Heart right ventricle (tissue), 16 donors: ENCODE data around the gene SMIM35. TPM values are rescaled to one million over a fixed set of nuclear protein-coding genes. Genes with fewer than 3 reads are reported as not detected.
A peak's percentile ranks its signal among the peaks of the same experiment; 100 is the strongest.

Experiments
- ATAC-seq, 8 donors: fragments of 200-7000 bp; cut with Tn5 transposase; one replicate each; pipeline ENCODE4 v1.9.1; 2020; ENCODE audit warnings: mild to moderate bottlenecking in 8 of 8, moderate library complexity in 8 of 8, moderate number of reproducible peaks in 1 of 8
- DNase-seq, 2 donors: peaks; one replicate each; pipeline ENCODE4 v3.0.0-alpha.2; 2020
- H3K27ac ChIP-seq, 10 donors: fragments of 200-600 bp; sonication (generic) in 2 of 10; one replicate each; pipeline versions ENCODE4 v1.5.0 to v1.8.0; 2020 to 2022; ENCODE audit warnings: mild to moderate bottlenecking in 3 of 10
- H3K27me3 ChIP-seq, 7 donors: fragments of 200-600 bp; one replicate each; pipeline ENCODE4 v1.8.0; 2021 to 2022; ENCODE audit warnings: mild to moderate bottlenecking in 2 of 7
- H3K36me3 ChIP-seq, 9 donors: fragments of 200-600 bp; sonication (generic) in 1 of 9; one replicate each; pipeline versions ENCODE4 v1.5.0 to v1.8.0; 2020 to 2022; ENCODE audit warnings: mild to moderate bottlenecking in 2 of 9
- H3K4me1 ChIP-seq, 9 donors: fragments of 200-600 bp; sonication (generic) in 1 of 9; one replicate each; pipeline versions ENCODE4 v1.5.0 to v1.8.0; 2020 to 2022; ENCODE audit warnings: mild to moderate bottlenecking in 4 of 9
- H3K4me3 ChIP-seq, 10 donors: fragments of 200-600 bp; sonication (generic) in 2 of 10; one replicate each; pipeline versions ENCODE4 v1.5.0 to v1.8.0; 2020 to 2022; ENCODE audit warnings: mild to moderate bottlenecking in 7 of 10, moderate library complexity in 2 of 10
- H3K9me3 ChIP-seq, 11 donors: fragments of 200-600 bp in 10 of 11; sonication (generic) in 2 of 11; one replicate each; pipeline versions ENCODE4 v1.5.0 to v1.8.0; 2013 to 2022; ENCODE audit warnings: mild to moderate bottlenecking in 2 of 11, control low read depth in 1 of 11, moderate library complexity in 1 of 11
- CTCF ChIP-seq, 9 donors: fragments of 200-600 bp; sonication (generic) in 2 of 9; IDR thresholded peaks; one replicate each; pipeline versions ENCODE4 v1.5.0 to v1.8.0; 2021 to 2022; ENCODE audit warnings: antibody characterized with exemption in 9 of 9, mild to moderate bottlenecking in 5 of 9, moderate library complexity in 1 of 9
- WGBS, 2 donors: extraction: QIAGEN DNeasy Blood & Tissue Kit; methylation state at CpG; one replicate each; pipeline ENCODE4 v1.1.7; 2013; ENCODE audit warnings: inconsistent platforms in 1 of 2; 5-methylcytosine and 5-hydroxymethylcytosine counted together
- intact Hi-C, 10 donors: fragments of 100-400 bp; cut with DNase I; formaldehyde crosslinking; loops; one replicate each; pipeline versions ENCODE4 v1.11.1 to v1.14.2; 2022
- polyA plus RNA-seq, 2 donors: library from polyadenylated mRNA; stranded (reverse); fragments of 200-250 nt; gene quantifications; one replicate each; pipeline ENCODE4 v1.2.3, GENCODE V29; 2013
- total RNA-seq, 10 donors: library from RNA; stranded (reverse); fragmentation: NEBNext Ultra II Directional in 3 of 10; extraction: Animal tissue kit (Norgen Biotek cat#: 25700) in 3 of 10; gene quantifications; one replicate each; pipeline versions ENCODE4 v1.2.1 to v1.2.4, GENCODE V29; 2021 to 2023
- donor health status: Arrhythmogenic right ventricular cardiomyopathy.
- donor health status: ischemic (EF 13 %, LVEDD 7.1; RV severe dilation, severe dysfunction).
- donor health status: healthy with polysubstance abuse.
- donor health status: DM: no; HTN: yes; CAD: no.
- donor health status: DM: no; HTN: no; CAD: no.
- donor health status: ischemic (EF 25% LVEDD 6.9; RV normal size, moderate dysfunction).
- donor health status: ischemic (EF 25% LVEDD 5.7; RV mildly dilated, moderate dysfunction).
- donor health status: healthy.
- donor health status: DM: yes; HTN: yes; CAD: no.
- donor health status: Ischemic cardiomyopathy.
- donor health status: ischemic (EF 35%, LVEDD 5.7; RV mildly dilated, moderate dysfunction).
- donor health status: nonischemic (EF 11% LVEDD 7.7; RV severe dilation, severe dysfunction).
- donor health status: DM: yes; HTN: yes; CAD: no.
- donor health status: PGD.
- donor health status: ischemic (EF 29% LVEDD 5.4; RV normal size, mild dysfunction).
- donor health status: nonischemic (EF 23%, LVEDD 6.1; RV moderate dilation, normal function).

Gene SMIM35
- total and polyA plus RNA-seq, 12 donors, result not detected

- intact Hi-C loops, result loop anchor here in 1 of 10 donors (5.0 kb wide), 1 partner anchor 278 kb away; no protein-coding TSS in a partner anchor
- no peak for DNase-seq
- 83 to 86% methylated on average over 12 of the region's 12 CpGs for WGBS, 2 donors
- Histone ChIP-seq H3K4me1 (peaks cover 0 to 97% (median 11%) of the 10 kb centered on the region in 9 donors), H3K4me3 (no peak overlapping the region), H3K36me3 (peaks cover 0 to 3% (median 0%) of the 10 kb centered on the region in 9 donors), H3K9me3 (peaks cover 0 to 8% (median 0%) of the 10 kb centered on the region in 11 donors), H3K27me3 (peaks cover 0 to 4% (median 0%) of the 10 kb centered on the region in 7 donors), H3K27ac (peak overlapping the region in 1 of 10 donors; percentile 95)
- ATAC-seq, result no peak
- TF ChIP-seq CTCF (IDR thresholded peaks at IDR 0.05), result no peak
Observed at GRCh38 chr11:118005224-118006152, 81.3 kb downstream of the SMIM35 start.

GRCh38 chr11:118004543-118005223, 82.1 kb downstream of the SMIM35 start:
- H3K9me3 ChIP-seq, result peaks cover 0 to 8% (median 0%) of the 10 kb centered on the region in 11 donors
- peak overlapping the region in 1 of 10 donors; percentile 95 for H3K27ac ChIP-seq
- peaks cover 0 to 11% (median 0%) of the 10 kb centered on the region in 9 donors for H3K36me3 ChIP-seq
- H3K4me3 ChIP-seq, result no peak overlapping the region
- ATAC-seq (no peak), DNase-seq (no peak)
- intact Hi-C loops, result loop anchor here in 1 of 10 donors (5.0 kb wide), 1 partner anchor 277 kb away; no protein-coding TSS in a partner anchor
- H3K4me1 ChIP-seq, result peaks cover 0 to 97% (median 11%) of the 10 kb centered on the region in 9 donors
- TF ChIP-seq CTCF (IDR thresholded peaks at IDR 0.05), result no peak
- WGBS, 2 donors, result 81 to 82% methylated on average over 7 of the region's 7 CpGs
- H3K27me3 ChIP-seq, result peaks cover 0 to 4% (median 0%) of the 10 kb centered on the region in 7 donors

GRCh38 chr11:118003456-118003855, 83.3 kb downstream of the SMIM35 start:
- peak overlapping the region in 7 of 10 donors; percentile 60 to 95 (median 81) for H3K27ac ChIP-seq

More at GRCh38 chr11:118003456-118003855, 83.3 kb downstream of the SMIM35 start:
- WGBS, 2 donors, result 71% methylated on average over 4 of the region's 4 CpGs
- Histone ChIP-seq H3K27me3 (peaks cover 0 to 4% (median 0%) of the 10 kb centered on the region in 7 donors), H3K4me1 (peaks cover 0 to 97% (median 11%) of the 10 kb centered on the region in 9 donors), H3K4me3 (no peak overlapping the region), H3K9me3 (peaks cover 0 to 8% (median 0%) of the 10 kb centered on the region in 11 donors), H3K36me3 (peaks cover 0 to 24% (median 0%) of the 10 kb centered on the region in 9 donors)
- DNase-seq (no peak), ATAC-seq (no peak)
- no peak for TF ChIP-seq CTCF (IDR thresholded peaks at IDR 0.05)
- intact Hi-C loops, result no loop called here
